ENCODE measurements around the gene CTNNA2. TPM values are rescaled to one million over a fixed set of nuclear protein-coding genes. Genes with fewer than 3 reads are reported as not detected.
A peak's percentile ranks its signal among the peaks of the same experiment; 100 is the strongest.

CTNNA2 gene
- total RNA-seq, 4 donors from 2014 or later = 0.40 to 1.7 (median 1.5) TPM; not detected in 1

- DNase-seq = no peak
- Histone ChIP-seq H3K4me1 (no peaks in the 10 kb centered on the region), H3K27me3 (peaks cover under 1% of the 10 kb centered on the region), H3K27ac (no peak overlapping the region), H3K36me3 (no peaks in the 10 kb centered on the region), H3K9me3 (no peaks in the 10 kb centered on the region), H3K4me3 (no peak overlapping the region)
- intact Hi-C loops (cut with DNase I; ENCODE audit: low total_unique reads) (no loop called here), in situ Hi-C loops (cut with MboI; ENCODE audit: low pct_ligation_motif_present in 1 of 4, low pct_unique_long_range_greater_than_20kb in 1 of 4, low sequenced_read_pairs in 3 of 4) (loop anchor here in 2 of 4 donors (25.0 kb wide), 2 partner anchors 337 to 637 kb away; no protein-coding TSS in a partner anchor)
- TF ChIP-seq POLR2A (IDR thresholded peaks at IDR 0.05) (no peak), CTCF (IDR thresholded peaks at IDR 0.05) (no peak), EP300 (IDR thresholded peaks at IDR 0.05; ENCODE audit: low read depth) (no peak), POLR2AphosphoS5 (IDR thresholded peaks at IDR 0.05) (no peak)
- WGBS, 2 donors (ENCODE audit: low coverage in 1 of 2) = 87 to 96% methylated on average over 14 to 18 of the region's 18 CpGs
Measured at GRCh38 chr2:79874015-79874414, 361.2 kb downstream of the CTNNA2 start.

- no peak overlapping the region for H3K27ac ChIP-seq
- no peak for DNase-seq
- no peaks in the 10 kb centered on the region for H3K36me3 ChIP-seq
- no peak for TF ChIP-seq POLR2AphosphoS5 (IDR thresholded peaks at IDR 0.05)
- TF ChIP-seq POLR2A (IDR thresholded peaks at IDR 0.05) = no peak
- TF ChIP-seq EP300 (IDR thresholded peaks at IDR 0.05; ENCODE audit: low read depth) = no peak
- no peak for TF ChIP-seq CTCF (IDR thresholded peaks at IDR 0.05)
- no peak overlapping the region for H3K4me3 ChIP-seq
- WGBS, 2 donors (ENCODE audit: low coverage in 1 of 2) = 22 to 30% methylated on average over 3 of the region's 3 CpGs
- no peaks in the 10 kb centered on the region for H3K4me1 ChIP-seq
- in situ Hi-C loops (cut with MboI; ENCODE audit: low pct_ligation_motif_present in 1 of 4, low pct_unique_long_range_greater_than_20kb in 1 of 4, low sequenced_read_pairs in 3 of 4) = no loop called here
- no peaks in the 10 kb centered on the region for H3K27me3 ChIP-seq
- H3K9me3 ChIP-seq = no peaks in the 10 kb centered on the region
- intact Hi-C loops (cut with DNase I; ENCODE audit: low total_unique reads) = no loop called here
Measured at GRCh38 chr2:79876430-79876829, 363.6 kb downstream of the CTNNA2 start.

- in situ Hi-C loops (cut with MboI; ENCODE audit: low pct_ligation_motif_present in 1 of 4, low pct_unique_long_range_greater_than_20kb in 1 of 4, low sequenced_read_pairs in 3 of 4) (no loop called here), intact Hi-C loops (cut with DNase I; ENCODE audit: low total_unique reads) (no loop called here)
- no peaks in the 10 kb centered on the region for H3K9me3 ChIP-seq
- no peak overlapping the region for H3K27ac ChIP-seq
- H3K36me3 ChIP-seq = no peaks in the 10 kb centered on the region
- TF ChIP-seq POLR2AphosphoS5 (IDR thresholded peaks at IDR 0.05) = no peak
- TF ChIP-seq POLR2A (IDR thresholded peaks at IDR 0.05) = no peak
- no peak for TF ChIP-seq EP300 (IDR thresholded peaks at IDR 0.05; ENCODE audit: low read depth)
- no peak for TF ChIP-seq CTCF (IDR thresholded peaks at IDR 0.05)
- H3K4me1 ChIP-seq = no peaks in the 10 kb centered on the region
- no peaks in the 10 kb centered on the region for H3K27me3 ChIP-seq
- WGBS, 2 donors (ENCODE audit: low coverage in 1 of 2) = 89 to 100% methylated on average over 3 to 6 of the region's 6 CpGs
- no peak overlapping the region for H3K4me3 ChIP-seq
- DNase-seq = no peak
Measured at GRCh38 chr2:79882548-79882947, 369.7 kb downstream of the CTNNA2 start.

GRCh38 chr2:79887747-79888374 is 375.0 kb downstream of the CTNNA2 start:
- 32 to 46% methylated on average over 6 to 7 of the region's 7 CpGs for WGBS, 2 donors (ENCODE audit: low coverage in 1 of 2)
- Histone ChIP-seq H3K4me1 (no peaks in the 10 kb centered on the region), H3K4me3 (no peak overlapping the region), H3K27ac (no peak overlapping the region), H3K36me3 (no peaks in the 10 kb centered on the region), H3K27me3 (no peaks in the 10 kb centered on the region), H3K9me3 (no peaks in the 10 kb centered on the region)
- no peak for DNase-seq
- in situ Hi-C loops (cut with MboI; ENCODE audit: low pct_ligation_motif_present in 1 of 4, low pct_unique_long_range_greater_than_20kb in 1 of 4, low sequenced_read_pairs in 3 of 4) = no loop called here
- intact Hi-C loops (cut with DNase I; ENCODE audit: low total_unique reads) = no loop called here
- TF ChIP-seq CTCF (IDR thresholded peaks at IDR 0.05) (peak; percentile 52 to 66 (median 62)), POLR2AphosphoS5 (IDR thresholded peaks at IDR 0.05) (no peak)

Data from transverse colon (tissue), 4 donors.